Measurements from ENCODE around the gene TGFB1. TPM values are rescaled to one million over a fixed set of nuclear protein-coding genes. Genes with fewer than 3 reads are reported as not detected.

The TGFB1 gene
- polyA plus RNA-seq, 1 of the 3 experiments (the other 2 are of a cell fraction): 25.5 TPM

GRCh38 chr19:41354343-41354953 is 726 bp upstream of the TGFB1 start (continued):
- TF ChIP-seq, protein P1, sequence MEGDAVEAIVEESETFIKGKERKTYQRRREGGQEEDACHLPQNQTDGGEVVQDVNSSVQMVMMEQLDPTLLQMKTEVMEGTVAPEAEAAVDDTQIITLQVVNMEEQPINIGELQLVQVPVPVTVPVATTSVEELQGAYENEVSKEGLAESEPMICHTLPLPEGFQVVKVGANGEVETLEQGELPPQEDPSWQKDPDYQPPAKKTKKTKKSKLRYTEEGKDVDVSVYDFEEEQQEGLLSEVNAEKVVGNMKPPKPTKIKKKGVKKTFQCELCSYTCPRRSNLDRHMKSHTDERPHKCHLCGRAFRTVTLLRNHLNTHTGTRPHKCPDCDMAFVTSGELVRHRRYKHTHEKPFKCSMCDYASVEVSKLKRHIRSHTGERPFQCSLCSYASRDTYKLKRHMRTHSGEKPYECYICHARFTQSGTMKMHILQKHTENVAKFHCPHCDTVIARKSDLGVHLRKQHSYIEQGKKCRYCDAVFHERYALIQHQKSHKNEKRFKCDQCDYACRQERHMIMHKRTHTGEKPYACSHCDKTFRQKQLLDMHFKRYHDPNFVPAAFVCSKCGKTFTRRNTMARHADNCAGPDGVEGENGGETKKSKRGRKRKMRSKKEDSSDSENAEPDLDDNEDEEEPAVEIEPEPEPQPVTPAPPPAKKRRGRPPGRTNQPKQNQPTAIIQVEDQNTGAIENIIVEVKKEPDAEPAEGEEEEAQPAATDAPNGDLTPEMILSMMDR (IDR thresholded peaks at IDR 0.05): no peak
- TF ChIP-seq EP300 (IDR thresholded peaks at IDR 0.05; ENCODE audit: borderline replicate concordance in 1 of 2, low read depth in 1 of 2, low read length in 1 of 2) (no peak), RXRA (IDR thresholded peaks at IDR 0.05; ENCODE audit: borderline replicate concordance, low read depth) (no peak), MEF2A (IDR thresholded peaks at IDR 0.05; ENCODE audit: borderline replicate concordance, low read depth) (no peak), GABPA (IDR thresholded peaks at IDR 0.05; ENCODE audit: low read depth) (no peak)

GRCh38 chr19:41352609-41353465 is 885 bp downstream of the TGFB1 start:
- Histone ChIP-seq H3K4me1 (ENCODE audit: control insufficient read depth in 1 of 2, insufficient read depth in 2 of 2, low read depth in 1 of 2, low read length in 1 of 2) (peaks cover 0 to 34% of the 10 kb centered on the region in 2 experiments; a peak in 2 of 4 replicates), H3F3A (replicated peaks; ENCODE audit: insufficient read depth) (peaks cover 9% of the 10 kb centered on the region), H3K36me3 (replicated peaks in 1 of 2; ENCODE audit: control insufficient read depth in 1 of 2, insufficient read depth in 2 of 2, low read length in 1 of 2) (peaks cover 0 to 18% of the 10 kb centered on the region in 2 experiments), H2AFZ (ENCODE audit: low read depth) (no peak overlapping the region), H3K9me3 (no peaks in the 10 kb centered on the region), H3K4me2 (peak overlapping the region; percentile 99), H3K9me2 (no peaks in the 10 kb centered on the region), H3K79me2 (ENCODE audit: insufficient read depth) (peaks cover 58% of the 10 kb centered on the region), H3K9ac (peak overlapping the region; percentile 92), H4K20me1 (ENCODE audit: insufficient read depth) (peaks cover 52% of the 10 kb centered on the region), H3K27me3 (ENCODE audit: insufficient read depth) (no peaks in the 10 kb centered on the region), H3K4me3 (ENCODE audit: low read depth in 2 of 2, low read length in 1 of 2) (peak overlapping the region; percentile 65 to 99), H3K27ac (ENCODE audit: low read depth in 2 of 2, low read length in 1 of 2) (peak overlapping the region in 1 of 2 experiments; percentile 79; a peak in 3 of 4 replicates)
- CTCF ChIA-PET: interaction anchor here (0.6 to 3.6 kb wide), 20 partner anchors 10 to 150 kb away, joined by 3 to 29 read pairs (median 5); partner anchors contain the start of genes B9D2 and TMEM91
- WGBS (ENCODE audit: low lambda C conversion rate): under 1% methylated on average over 36 of the region's 71 CpGs
- DNase-seq: peak; percentile 79
- POLR2A ChIA-PET: interaction anchor here (1.6 kb wide), 1 partner anchor 11 kb away, joined by 4 read pairs; the partner anchor contains the start of gene B9D2
- peak; percentile 47; the same call in 1 of the 2 replicates for TF ChIP-seq YY1 (IDR thresholded peaks at IDR 0.05; ENCODE audit: low read depth)
- TF ChIP-seq USF2 (IDR thresholded peaks at IDR 0.05; ENCODE audit: borderline replicate concordance, low read depth, low read length): no peak
- no peak for TF ChIP-seq FOSL2 (IDR thresholded peaks at IDR 0.05; ENCODE audit: borderline replicate concordance, low read depth)
- TF ChIP-seq SMC3 (IDR thresholded peaks at IDR 0.05; ENCODE audit: low read depth, low read length): peak; percentile 6; the same call in 1 of the 2 replicates
- TF ChIP-seq RAD21 (IDR thresholded peaks at IDR 0.05; ENCODE audit: low read length): peak; percentile 34
- TF ChIP-seq EZH2phosphoT487 (IDR thresholded peaks at IDR 0.05; ENCODE audit: borderline replicate concordance, low read depth): no peak
- TF ChIP-seq MAX (IDR thresholded peaks at IDR 0.05; ENCODE audit: low read depth): peak; percentile 64
- no peak for TF ChIP-seq GATA2 (CRISPR knock-in tag; IDR thresholded peaks at IDR 0.05)
- no peak for TF ChIP-seq TEAD4 (IDR thresholded peaks at IDR 0.05; ENCODE audit: borderline replicate concordance, insufficient read depth)
- no peak for TF ChIP-seq CHD2 (IDR thresholded peaks at IDR 0.05; ENCODE audit: low read length, partially characterized antibody)
- TF ChIP-seq, protein P2, sequence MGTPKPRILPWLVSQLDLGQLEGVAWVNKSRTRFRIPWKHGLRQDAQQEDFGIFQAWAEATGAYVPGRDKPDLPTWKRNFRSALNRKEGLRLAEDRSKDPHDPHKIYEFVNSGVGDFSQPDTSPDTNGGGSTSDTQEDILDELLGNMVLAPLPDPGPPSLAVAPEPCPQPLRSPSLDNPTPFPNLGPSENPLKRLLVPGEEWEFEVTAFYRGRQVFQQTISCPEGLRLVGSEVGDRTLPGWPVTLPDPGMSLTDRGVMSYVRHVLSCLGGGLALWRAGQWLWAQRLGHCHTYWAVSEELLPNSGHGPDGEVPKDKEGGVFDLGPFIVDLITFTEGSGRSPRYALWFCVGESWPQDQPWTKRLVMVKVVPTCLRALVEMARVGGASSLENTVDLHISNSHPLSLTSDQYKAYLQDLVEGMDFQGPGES (IDR thresholded peaks at IDR 0.05; ENCODE audit: low read depth, low read length): no peak
- no peak for TF ChIP-seq RCOR1 (IDR thresholded peaks at IDR 0.05; ENCODE audit: low read length)
- no peak for TF ChIP-seq POLR2AphosphoS5 (IDR thresholded peaks at IDR 0.05; ENCODE audit: low read depth, low read length)
- TF ChIP-seq JUND (IDR thresholded peaks at IDR 0.05): no peak
- TF ChIP-seq, protein P3, sequence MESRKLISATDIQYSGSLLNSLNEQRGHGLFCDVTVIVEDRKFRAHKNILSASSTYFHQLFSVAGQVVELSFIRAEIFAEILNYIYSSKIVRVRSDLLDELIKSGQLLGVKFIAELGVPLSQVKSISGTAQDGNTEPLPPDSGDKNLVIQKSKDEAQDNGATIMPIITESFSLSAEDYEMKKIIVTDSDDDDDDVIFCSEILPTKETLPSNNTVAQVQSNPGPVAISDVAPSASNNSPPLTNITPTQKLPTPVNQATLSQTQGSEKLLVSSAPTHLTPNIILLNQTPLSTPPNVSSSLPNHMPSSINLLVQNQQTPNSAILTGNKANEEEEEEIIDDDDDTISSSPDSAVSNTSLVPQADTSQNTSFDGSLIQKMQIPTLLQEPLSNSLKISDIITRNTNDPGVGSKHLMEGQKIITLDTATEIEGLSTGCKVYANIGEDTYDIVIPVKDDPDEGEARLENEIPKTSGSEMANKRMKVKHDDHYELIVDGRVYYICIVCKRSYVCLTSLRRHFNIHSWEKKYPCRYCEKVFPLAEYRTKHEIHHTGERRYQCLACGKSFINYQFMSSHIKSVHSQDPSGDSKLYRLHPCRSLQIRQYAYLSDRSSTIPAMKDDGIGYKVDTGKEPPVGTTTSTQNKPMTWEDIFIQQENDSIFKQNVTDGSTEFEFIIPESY (IDR thresholded peaks at IDR 0.05; ENCODE audit: borderline replicate concordance, low read depth): 0 out of 2 replicates have a peak, but pooled peaks have one; percentile 18
- 0 out of 2 replicates have a peak, but pooled peaks have one; percentile 46 for TF ChIP-seq SIN3A (IDR thresholded peaks at IDR 0.05; ENCODE audit: borderline replicate concordance, low read depth, low read length)
- TF ChIP-seq TAF1 (IDR thresholded peaks at IDR 0.05; ENCODE audit: borderline replicate concordance, low read depth, low read length): no peak
- TF ChIP-seq ELF1 (IDR thresholded peaks at IDR 0.05): 0 out of 2 replicates have a peak, but pooled peaks have one; percentile 11

Measured in SK-N-SH (cell line).